GM12891 (cell line): ENCODE data around the gene ROR1.

Experiments
- PAX5 ChIP-seq: IDR thresholded peaks from 2 replicates; pipeline ENCODE4 v1.6.1; 2011; ENCODE audit warnings: low read length, moderate library complexity, mild to moderate bottlenecking; ENCODE audit not compliant: insufficient read depth, severe bottlenecking
- POLR2A ChIP-seq: IDR thresholded peaks from 2 replicates; pipeline ENCODE4 v1.6.1; 2011; ENCODE audit warnings: low read depth, low read length, control low read depth
- POLR2AphosphoS5 ChIP-seq: IDR thresholded peaks from 2 replicates; pipeline ENCODE4 v1.6.1; 2011; ENCODE audit warnings: low read depth, low read length, control low read depth
- SPI1 ChIP-seq: IDR thresholded peaks from 2 replicates; pipeline ENCODE4 v1.6.1; 2011; ENCODE audit warnings: low read depth, low read length, control low read depth
- TAF1 ChIP-seq: IDR thresholded peaks from 2 replicates; pipeline ENCODE4 v1.6.1; 2011; ENCODE audit warnings: low read depth, low read length, control low read depth

DNA sequence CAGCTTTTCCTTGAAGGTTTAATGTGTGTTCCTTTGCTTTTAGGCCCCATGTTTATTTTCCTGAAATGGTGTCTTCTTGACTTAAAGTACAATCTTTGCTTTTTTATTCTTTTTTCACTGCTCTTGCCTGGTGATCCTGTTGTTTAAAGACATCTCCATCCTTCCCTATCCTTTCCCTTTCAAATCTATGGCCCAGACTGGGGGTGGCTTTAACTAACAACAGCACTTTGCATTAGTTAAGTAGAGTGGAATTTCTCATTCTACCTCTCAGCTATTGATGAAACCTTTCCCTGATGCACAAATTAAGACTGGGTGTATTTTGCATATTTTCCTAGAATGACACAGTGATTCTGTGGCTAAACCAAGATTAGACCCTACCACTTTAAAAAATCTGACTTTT lies 84.3 kb downstream of the ROR1 start:
- TF ChIP-seq POLR2A, result no peak
- TF ChIP-seq POLR2AphosphoS5, result no peak
- TF ChIP-seq PAX5, result no peak
- no peak for TF ChIP-seq TAF1
- TF ChIP-seq SPI1, result no peak
